Measurements from ENCODE around the gene AP2B1. TPM values are rescaled to one million over a fixed set of nuclear protein-coding genes. Genes with fewer than 3 reads are reported as not detected.
"Not testable (repeated sequence)": the region's sequence is repeated elsewhere in the genome, so short reads cannot be mapped to it uniquely, and the experiment has no call there.

Gene AP2B1
- total RNA-seq, 1 donor from 2014 or later = 229 TPM

GRCh38 chr17:35745246-35745645, 158.1 kb downstream of the AP2B1 start:
- intact Hi-C loops (cut with micrococcal nuclease) = loop anchor here (5.0 kb wide), 1 partner anchor 433 kb away; no protein-coding TSS in a partner anchor

DNA sequence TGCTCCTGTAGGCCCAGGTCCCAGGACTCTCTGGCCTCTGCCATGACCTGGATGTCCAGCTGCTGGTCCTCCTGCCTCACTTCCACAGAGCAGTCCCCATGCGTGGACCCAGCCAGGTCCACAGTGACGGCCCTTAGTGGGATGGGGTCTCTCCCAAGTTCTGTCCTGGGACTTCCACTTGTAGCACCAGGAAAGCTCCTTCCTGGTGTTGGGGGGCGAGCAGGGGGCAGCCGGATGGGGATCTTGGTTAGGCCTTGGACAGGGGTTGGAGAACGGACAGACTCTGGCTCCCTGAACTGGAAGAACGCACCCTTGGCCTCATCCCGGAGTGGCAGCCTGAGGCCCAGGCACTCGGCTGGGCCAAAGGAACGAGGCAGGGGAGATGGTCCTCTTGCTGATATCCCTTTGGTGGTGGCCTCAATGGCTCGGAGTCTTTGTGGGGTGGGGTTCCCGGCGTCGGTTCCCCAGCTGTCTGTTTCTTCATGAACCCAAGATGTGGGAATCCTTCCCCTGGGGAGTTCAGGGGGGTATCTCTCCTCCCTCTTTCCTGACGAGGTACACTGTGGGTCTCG, 158.7 kb downstream of the AP2B1 start:
- intact Hi-C loops (cut with micrococcal nuclease) = loop anchor here (2.0 to 5.0 kb wide), 2 partner anchors 434 to 503 kb away; partner anchors contain the start of gene SLFN5

DNA sequence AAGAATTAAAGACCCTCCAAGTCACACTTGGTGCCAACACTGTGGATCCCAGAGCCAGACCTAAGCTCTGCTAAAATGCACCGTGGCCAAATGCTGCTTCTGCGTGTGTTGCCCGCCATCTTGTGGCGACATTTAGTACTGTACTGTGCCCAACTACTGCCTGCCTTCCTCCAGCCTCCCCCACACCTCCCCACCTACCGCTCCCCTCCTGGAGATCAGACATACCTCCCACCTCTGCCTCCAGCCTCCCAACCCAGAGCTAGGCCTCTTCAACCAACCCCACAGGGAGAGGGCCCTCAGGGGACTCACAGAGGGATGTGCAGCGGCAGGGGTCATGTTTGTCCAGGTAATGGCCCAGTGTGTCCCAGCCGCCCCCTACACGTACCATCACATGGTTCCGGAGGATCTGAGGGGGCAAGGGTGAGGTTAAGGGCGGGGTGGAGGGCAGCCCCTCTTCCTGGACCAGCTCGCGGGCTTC, 160.5 kb downstream of the AP2B1 start:
- intact Hi-C loops (cut with micrococcal nuclease) = loop anchor here (1.0 to 5.0 kb wide), 6 partner anchors 134 to 605 kb away; partner anchors contain the start of genes NLE1, SLFN12L and SLFN5

- intact Hi-C loops (cut with micrococcal nuclease) = loop anchor here (5.0 kb wide), 1 partner anchor 436 kb away; no protein-coding TSS in a partner anchor
These were observed 161.3 kb downstream of the AP2B1 start for GRCh38 chr17:35748341-35748841.

DNA sequence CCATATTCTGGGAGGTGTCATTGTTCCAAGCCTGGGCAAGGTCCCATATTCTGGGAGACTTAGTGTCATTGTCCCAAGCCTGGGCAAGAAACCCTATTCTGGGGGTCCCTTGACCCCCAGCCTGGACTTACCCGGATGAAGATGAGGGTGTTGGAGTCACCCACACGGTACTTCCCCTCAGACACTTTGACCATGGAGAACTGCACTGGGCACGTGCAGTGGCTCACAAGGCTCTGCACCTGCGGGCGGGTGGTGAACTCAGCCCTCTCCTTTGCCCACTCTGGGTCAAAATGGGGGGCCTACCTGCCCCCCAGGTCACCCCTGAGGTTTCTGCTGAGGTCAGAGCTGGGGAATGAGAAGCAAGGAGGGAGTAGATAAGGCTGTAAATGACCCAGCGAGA, 161.9 kb downstream of the AP2B1 start:
- intact Hi-C loops (cut with micrococcal nuclease) = loop anchor here (5.0 kb wide), 1 partner anchor 437 kb away; no protein-coding TSS in a partner anchor

GRCh38 chr17:35749560-35750412, 162.7 kb downstream of the AP2B1 start:
- intact Hi-C loops (cut with micrococcal nuclease) = loop anchor here (5.0 kb wide), 1 partner anchor 437 kb away; no protein-coding TSS in a partner anchor

GRCh38 chr17:35750526-35751395, 163.6 kb downstream of the AP2B1 start:
- intact Hi-C loops (cut with micrococcal nuclease) = no loop called here

- intact Hi-C loops (cut with micrococcal nuclease) = not testable (repeated sequence)
These were observed 164.4 kb downstream of the AP2B1 start for GRCh38 chr17:35751541-35751940.

DNA sequence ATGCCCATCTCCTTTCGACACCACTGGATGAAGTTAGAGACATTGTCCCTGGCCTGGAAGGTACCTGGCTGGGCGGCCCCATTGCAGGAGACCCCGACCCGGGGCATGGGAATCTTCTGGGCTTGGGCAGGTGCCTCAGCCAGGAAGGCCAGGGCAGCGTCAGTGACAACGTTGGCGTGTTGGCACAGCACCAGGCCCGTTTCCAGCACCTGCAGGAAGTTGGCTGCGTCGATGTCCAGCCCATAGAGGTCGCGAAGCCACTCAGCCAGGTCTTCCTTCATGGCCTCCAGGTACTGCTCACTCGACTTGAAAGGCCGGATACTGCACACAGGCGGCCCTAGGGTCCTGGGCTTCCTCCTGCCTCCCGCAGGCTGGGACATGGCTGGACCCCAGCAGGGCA, 165.3 kb downstream of the AP2B1 start:
- intact Hi-C loops (cut with micrococcal nuclease) = no loop called here

- intact Hi-C loops (cut with micrococcal nuclease) = no loop called here
These were observed 166.0 kb downstream of the AP2B1 start, which contains the start of gene GAS2L2 for GRCh38 chr17:35752945-35753764. Gene GAS2L2, minus strand, starts transcription at chr17:35753239. Its CDS starts 389 bp downstream, at chr17:35752850.

- intact Hi-C loops (cut with micrococcal nuclease) = no loop called here
These were observed 170.1 kb downstream of the AP2B1 start for GRCh38 chr17:35757243-35757642.

DNA sequence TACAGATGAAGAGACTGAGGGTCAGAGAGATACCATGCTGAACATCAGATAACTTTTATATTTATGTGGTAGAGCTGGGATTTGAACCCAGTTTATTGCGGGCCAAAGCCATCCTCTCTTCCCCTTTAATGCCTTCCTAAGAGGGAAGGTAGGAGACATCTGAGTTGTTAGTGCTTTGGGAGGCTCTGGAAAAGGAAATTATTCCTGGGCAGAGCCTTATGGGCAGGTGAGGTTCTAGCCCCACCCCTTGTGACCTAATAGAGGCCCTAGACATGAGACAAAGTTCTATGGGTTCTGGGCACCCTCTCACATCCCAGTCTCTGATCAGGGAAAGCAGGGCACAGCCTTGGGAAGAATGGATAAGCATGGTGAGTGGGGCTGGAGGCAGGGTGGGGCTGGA, 173.5 kb downstream of the AP2B1 start, which contains the start of gene C17orf50:
Gene C17orf50, plus strand, starts transcription at position 301 of the 400 bp plus-strand sequence. Its CDS starts 55 bp downstream, at position 356.
- intact Hi-C loops (cut with micrococcal nuclease) = loop anchor here (5.0 kb wide), 1 partner anchor 312 kb away; no protein-coding TSS in a partner anchor

- intact Hi-C loops (cut with micrococcal nuclease) = loop anchor here (5.0 kb wide), 1 partner anchor 311 kb away; no protein-coding TSS in a partner anchor
These were observed 174.5 kb downstream of the AP2B1 start for GRCh38 chr17:35761601-35762000.

DNA sequence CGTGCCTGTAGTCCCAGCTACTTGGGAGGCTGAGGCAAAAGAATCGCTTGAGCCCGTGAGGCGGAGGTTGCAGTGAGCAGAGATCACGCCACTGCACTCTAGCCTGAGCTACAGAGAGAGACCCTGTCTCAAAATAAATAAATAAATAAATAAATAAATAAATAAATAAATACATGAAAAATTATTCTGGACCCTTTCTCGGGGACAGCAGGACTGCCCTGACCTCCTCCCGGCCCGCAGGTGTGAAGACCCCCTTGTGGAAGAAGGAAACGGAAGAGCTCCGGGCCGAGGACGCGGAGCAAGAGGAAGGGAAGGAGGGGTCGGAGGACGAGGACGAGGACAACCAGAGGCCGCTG, 176.6 kb downstream of the AP2B1 start:
- intact Hi-C loops (cut with micrococcal nuclease) = loop anchor here (1.0 to 5.0 kb wide), 4 partner anchors 41 to 309 kb away; partner anchors contain the start of gene TAF15

- intact Hi-C loops (cut with micrococcal nuclease) = loop anchor here (1.0 to 5.0 kb wide), 4 partner anchors 40 to 308 kb away; partner anchors contain the start of gene TAF15
These were observed 177.2 kb downstream of the AP2B1 start for GRCh38 chr17:35764123-35764991.

DNA sequence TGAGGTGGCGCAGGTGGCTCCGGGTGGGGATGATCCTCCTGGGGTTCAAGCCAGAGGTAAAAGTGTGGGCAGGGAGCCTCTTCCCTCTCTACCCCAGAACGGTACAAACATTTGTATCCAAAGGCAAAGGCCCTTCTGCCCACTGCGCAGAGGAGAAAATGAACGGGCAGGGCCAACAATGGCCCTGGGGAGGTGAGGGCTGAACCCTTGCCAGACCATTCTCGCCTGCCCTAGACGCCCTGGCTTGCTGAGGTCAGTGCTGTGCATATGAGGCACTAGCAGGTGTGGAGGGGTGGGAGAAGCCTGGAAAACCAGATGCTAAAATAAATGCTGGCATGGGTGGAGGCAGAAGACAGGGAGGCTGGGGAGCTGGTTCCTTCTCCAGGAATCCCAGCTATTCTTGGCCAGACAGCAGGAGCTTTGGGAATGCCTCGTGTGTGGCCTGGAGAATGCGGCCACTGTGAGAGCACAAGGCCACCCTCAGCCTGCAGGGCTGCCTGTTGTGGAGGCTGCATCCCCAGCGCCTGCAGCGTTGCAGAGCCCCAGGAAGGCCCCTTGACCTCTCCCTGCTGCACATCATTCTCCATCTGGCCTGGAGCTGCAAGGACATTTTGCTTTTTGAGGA, 178.1 kb downstream of the AP2B1 start:
- intact Hi-C loops (cut with micrococcal nuclease) = no loop called here

DNA sequence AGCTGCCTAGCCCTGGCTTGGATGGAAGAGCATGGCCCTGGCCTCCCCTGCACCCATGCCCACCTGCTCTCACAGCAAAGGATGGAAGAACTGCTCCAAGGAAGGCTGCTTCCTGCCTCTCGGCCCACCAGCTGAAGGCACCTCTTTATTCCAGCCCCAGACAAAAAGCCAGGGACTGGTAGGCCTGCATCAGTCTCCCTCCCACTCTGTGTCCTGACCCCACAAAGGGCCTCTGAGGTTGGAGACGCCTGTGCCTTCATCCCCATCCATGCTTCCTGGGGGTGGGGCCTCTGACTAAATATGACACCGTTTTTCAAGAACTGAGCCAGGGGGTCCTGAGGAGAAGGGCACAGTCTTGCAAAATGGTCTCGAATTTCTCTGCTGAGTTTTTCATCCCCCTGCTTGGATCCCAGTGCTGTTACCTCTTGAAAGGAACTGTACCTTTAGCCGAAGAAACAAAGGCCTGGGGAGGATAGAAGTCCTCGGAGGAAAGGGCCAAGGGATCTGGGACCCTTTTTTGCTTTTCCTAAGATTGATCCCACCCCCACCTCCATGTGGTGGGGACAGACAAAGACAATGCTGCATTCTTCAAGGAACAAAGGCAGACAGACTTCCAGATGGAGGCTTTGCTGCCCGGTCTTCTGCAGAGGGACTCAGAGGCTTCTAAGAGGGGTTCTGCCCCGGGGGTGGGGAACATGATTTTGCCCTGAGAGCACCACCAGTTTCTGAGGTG, 178.8 kb downstream of the AP2B1 start:
- intact Hi-C loops (cut with micrococcal nuclease) = loop anchor here (2.0 kb wide), 1 partner anchor 383 kb away; no protein-coding TSS in a partner anchor

Data from T-helper 1 cell treated with Interleukin-12 subunit alpha and Interleukin-12 subunit beta and Interleukin-4 antibody, amounts not matched to agents 30 ng/mL and 1 ng/mL, for 36 hours (primary cell).